GM18909 (cell line): Measurements from ENCODE around the gene ATP8B3.

Source experiments
- ATAC-seq: cut with Tn5 transposase; IDR thresholded peaks from one replicate; pipeline ENCODE4 v1.9.1; 2021; ENCODE audit warnings: mild to moderate bottlenecking; ENCODE audit not compliant: unreplicated experiment, poor library complexity

Gene ATP8B3

GRCh38 chr19:1817553-1818179, 5.6 kb upstream of the ATP8B3 start:
- ATAC-seq, result no peak

- ATAC-seq, result no peak
Observed at GRCh38 chr19:1816530-1817298, 4.6 kb upstream of the ATP8B3 start.

GRCh38 chr19:1815605-1816529, 3.8 kb upstream of the ATP8B3 start:
- no peak for ATAC-seq

GRCh38 chr19:1814833-1815604, 2.9 kb upstream of the ATP8B3 start:
- no peak for ATAC-seq

- ATAC-seq, result no peak
Observed at GRCh38 chr19:1814391-1814790, 2.3 kb upstream of the ATP8B3 start.

- no peak for ATAC-seq
Observed at GRCh38 chr19:1813192-1814182, 1.4 kb upstream of the ATP8B3 start.

GRCh38 chr19:1812426-1813191, 533 bp upstream of the ATP8B3 start:
- ATAC-seq, result peak; percentile 78

- ATAC-seq, result no peak
Observed at GRCh38 chr19:1811472-1811894, 593 bp downstream of the ATP8B3 start.

- no peak for ATAC-seq
Observed at GRCh38 chr19:1810439-1811160, 1.5 kb downstream of the ATP8B3 start.

- ATAC-seq, result no peak
Observed at GRCh38 chr19:1809678-1810077, 2.4 kb downstream of the ATP8B3 start.

- ATAC-seq, result no peak
Observed at GRCh38 chr19:1808395-1808731, 3.7 kb downstream of the ATP8B3 start.

GRCh38 chr19:1807695-1808394, 4.2 kb downstream of the ATP8B3 start:
- no peak for ATAC-seq

GRCh38 chr19:1807030-1807694, 4.9 kb downstream of the ATP8B3 start:
- no peak for ATAC-seq

GRCh38 chr19:1806184-1807029, 5.7 kb downstream of the ATP8B3 start:
- no peak for ATAC-seq

- ATAC-seq, result no peak
Observed at GRCh38 chr19:1805401-1806183, 6.5 kb downstream of the ATP8B3 start.
